CD14-positive monocyte (primary cell): ENCODE data around the gene SLC35E1. TPM values are rescaled to one million over a fixed set of nuclear protein-coding genes. Genes with fewer than 3 reads are reported as not detected.

Experiments used
- DNase-seq, 3 donors: peaks; one replicate each; pipeline ENCODE4 v3.0.0-alpha.2; 2011 to 2022
- H2AFZ ChIP-seq: 2 replicates; pipeline ENCODE4 v1.6.0; 2012; ENCODE audit warnings: mild to moderate bottlenecking, low read depth, low read length, inconsistent platforms; ENCODE audit not compliant: insufficient read depth, poor library complexity, severe bottlenecking
- H3K27ac ChIP-seq, 2 donors: 1 replicate in 1 of 2; 2 replicates in 1 of 2; pipeline ENCODE4 v1.5.1; 2012 to 2013; ENCODE audit warnings: low read length in 2 of 2, control low read depth in 1 of 2, inconsistent platforms in 1 of 2, low read depth in 1 of 2, mild to moderate bottlenecking in 1 of 2
- H3K27me3 ChIP-seq, 2 donors: one replicate each; pipeline versions ENCODE4 v1.6.0 to v1.6.1; 2011 to 2013; ENCODE audit warnings: low read length in 2 of 2; ENCODE audit not compliant: control insufficient read depth in 2 of 2, insufficient read depth in 2 of 2
- H3K36me3 ChIP-seq, 2 donors: replicated peaks in 1 of 2; 1 replicate in 1 of 2; 2 replicates in 1 of 2; pipeline versions ENCODE4 v1.5.1 to v1.6.1; 2012 to 2013; ENCODE audit warnings: low read length in 2 of 2, control low read depth in 1 of 2, inconsistent platforms in 1 of 2, mild to moderate bottlenecking in 1 of 2; ENCODE audit not compliant: insufficient read depth in 2 of 2, control insufficient read depth in 1 of 2
- H3K4me1 ChIP-seq, 2 donors: 1 replicate in 1 of 2; 2 replicates in 1 of 2; pipeline versions ENCODE4 v1.5.1 to v1.6.1; 2012 to 2013; ENCODE audit warnings: low read length in 2 of 2, control low read depth in 1 of 2, inconsistent platforms in 1 of 2, mild to moderate bottlenecking in 1 of 2, moderate library complexity in 1 of 2; ENCODE audit not compliant: insufficient read depth in 2 of 2, control insufficient read depth in 1 of 2
- H3K4me2 ChIP-seq: replicated peaks from 2 replicates; pipeline ENCODE3; 2012; ENCODE audit warnings: low read length, moderate library complexity, mild to moderate bottlenecking; ENCODE audit not compliant: poor library complexity, severe bottlenecking; ENCODE audit errors: extremely low read depth
- H3K4me3 ChIP-seq, 3 experiments: fragments of 200-600 bp in 1 of 3; sonication (generic) in 1 of 3; replicated peaks in 1 of 3; 1 replicate in 2 of 3; 2 replicates in 1 of 3; pipeline ENCODE4 v1.5.1; 2011 to 2013; ENCODE audit warnings: low read length in 3 of 3, mild to moderate bottlenecking in 3 of 3, control low read depth in 2 of 3, low read depth in 2 of 3, inconsistent platforms in 1 of 3, moderate library complexity in 1 of 3
- H3K79me2 ChIP-seq: 2 replicates; pipeline ENCODE4 v1.6.0; 2012; ENCODE audit warnings: mild to moderate bottlenecking, control low read depth, inconsistent platforms, low read length, moderate library complexity; ENCODE audit not compliant: insufficient read depth
- H3K9ac ChIP-seq: 2 replicates; pipeline ENCODE4 v1.6.0; 2017; ENCODE audit warnings: low read length, mild to moderate bottlenecking; ENCODE audit not compliant: insufficient read depth, poor library complexity, severe bottlenecking
- H3K9me3 ChIP-seq, 2 donors: replicated peaks in 1 of 2; 1 replicate in 1 of 2; 2 replicates in 1 of 2; pipeline versions ENCODE4 v1.5.1 to v1.6.1; 2012 to 2013; ENCODE audit warnings: low read length in 2 of 2, control low read depth in 1 of 2; ENCODE audit not compliant: control insufficient read depth in 1 of 2, insufficient read depth in 1 of 2
- H4K20me1 ChIP-seq: 2 replicates; pipeline ENCODE4 v1.6.0; 2012; ENCODE audit warnings: mild to moderate bottlenecking, low read length, control low read depth, moderate library complexity; ENCODE audit not compliant: insufficient read depth
- H3K27ac Mint-ChIP-seq, 7 donors: one replicate each; pipeline ENCODE4 v1.8.0; 2020; ENCODE audit warnings: mild to moderate bottlenecking in 7 of 7, mixed read lengths in 7 of 7, moderate library complexity in 6 of 7, inconsistent platforms in 2 of 7
- H3K27me3 Mint-ChIP-seq, 3 donors: one replicate each; pipeline ENCODE4 v1.8.0; 2021 to 2022; ENCODE audit warnings: low read depth in 3 of 3, mild to moderate bottlenecking in 3 of 3, mixed read lengths in 3 of 3, moderate library complexity in 3 of 3, inconsistent platforms in 1 of 3
- H3K36me3 Mint-ChIP-seq, 2 donors: one replicate each; pipeline ENCODE4 v1.8.0; 2020; ENCODE audit warnings: mixed read lengths in 2 of 2, inconsistent platforms in 1 of 2, mild to moderate bottlenecking in 1 of 2
- H3K4me1 Mint-ChIP-seq: one replicate; pipeline ENCODE4 v1.8.0; 2020; ENCODE audit warnings: mild to moderate bottlenecking, mixed read lengths
- H3K4me3 Mint-ChIP-seq, 2 donors: one replicate each; pipeline ENCODE4 v1.8.0; 2020; ENCODE audit warnings: mild to moderate bottlenecking in 2 of 2, mixed read lengths in 2 of 2, moderate library complexity in 1 of 2
- H3K9me3 Mint-ChIP-seq, 7 donors: one replicate each; pipeline ENCODE4 v1.8.0; 2020 to 2022; ENCODE audit warnings: mixed read lengths in 7 of 7, mild to moderate bottlenecking in 6 of 7, moderate library complexity in 6 of 7, inconsistent platforms in 2 of 7
- CTCF ChIP-seq: fragments of 200-600 bp; IDR thresholded peaks from one replicate; pipeline ENCODE4 v1.8.0; 2022; ENCODE audit warnings: antibody characterized with exemption, mild to moderate bottlenecking
- WGBS: methylation state at CpG from one replicate; pipeline ENCODE4 v1.1.5; 2013; ENCODE audit warnings: missing lambda C conversion rate; ENCODE audit not compliant: insufficient coverage; 5-methylcytosine and 5-hydroxymethylcytosine counted together
- intact Hi-C, 2 donors: fragments of 100-400 bp; cut with micrococcal nuclease; formaldehyde crosslinking; loops; one replicate each; pipeline versions ENCODE4 v1.15.0 to v1.15.1; 2023
- polyA minus RNA-seq: library from RNA; depleted of rRNA, polyadenylated mRNA; stranded (reverse); fragments of >200 nt; gene quantifications from 2 replicates; pipeline ENCODE4 v1.2.3, GENCODE V29; 2012
- polyA plus RNA-seq, 3 donors: library from polyadenylated mRNA; depleted of rRNA in 1 of 3; unstranded in 2 of 3; stranded (reverse) in 1 of 3; fragments of 300-500 nt in 2 of 3; fragments of >200 nt in 1 of 3; fragmentation: Illumina TruSeq in 2 of 3; gene quantifications; 1 replicate in 2 of 3; 2 replicates in 1 of 3; pipeline ENCODE4 v1.2.3, GENCODE V29; 2012 to 2021
- total RNA-seq, 12 experiments: library from RNA in 1 of 12; stranded (reverse) in 1 of 12; fragments of 120-200 nt in 1 of 12; gene quantifications; one replicate each; pipeline ENCODE4 v1.2.4 and lab custom pipeline; 2013 to 2026; ENCODE audit warnings: mixed read lengths in 6 of 12, inconsistent platforms in 1 of 12

The SLC35E1 gene
- total RNA-seq (2013), result 19.7 TPM
- polyA plus RNA-seq, result 10 to 100 TPM; 12.1 to 28.8 (median 13.5) TPM
- polyA minus RNA-seq, result 39.4 and 41.4 TPM in 2 replicates
- total RNA-seq (lab: John Stamatoyannopoulos, UW), result 15.5 to 64.2 (median 43.2) reads per million in 11 experiments

DNA sequence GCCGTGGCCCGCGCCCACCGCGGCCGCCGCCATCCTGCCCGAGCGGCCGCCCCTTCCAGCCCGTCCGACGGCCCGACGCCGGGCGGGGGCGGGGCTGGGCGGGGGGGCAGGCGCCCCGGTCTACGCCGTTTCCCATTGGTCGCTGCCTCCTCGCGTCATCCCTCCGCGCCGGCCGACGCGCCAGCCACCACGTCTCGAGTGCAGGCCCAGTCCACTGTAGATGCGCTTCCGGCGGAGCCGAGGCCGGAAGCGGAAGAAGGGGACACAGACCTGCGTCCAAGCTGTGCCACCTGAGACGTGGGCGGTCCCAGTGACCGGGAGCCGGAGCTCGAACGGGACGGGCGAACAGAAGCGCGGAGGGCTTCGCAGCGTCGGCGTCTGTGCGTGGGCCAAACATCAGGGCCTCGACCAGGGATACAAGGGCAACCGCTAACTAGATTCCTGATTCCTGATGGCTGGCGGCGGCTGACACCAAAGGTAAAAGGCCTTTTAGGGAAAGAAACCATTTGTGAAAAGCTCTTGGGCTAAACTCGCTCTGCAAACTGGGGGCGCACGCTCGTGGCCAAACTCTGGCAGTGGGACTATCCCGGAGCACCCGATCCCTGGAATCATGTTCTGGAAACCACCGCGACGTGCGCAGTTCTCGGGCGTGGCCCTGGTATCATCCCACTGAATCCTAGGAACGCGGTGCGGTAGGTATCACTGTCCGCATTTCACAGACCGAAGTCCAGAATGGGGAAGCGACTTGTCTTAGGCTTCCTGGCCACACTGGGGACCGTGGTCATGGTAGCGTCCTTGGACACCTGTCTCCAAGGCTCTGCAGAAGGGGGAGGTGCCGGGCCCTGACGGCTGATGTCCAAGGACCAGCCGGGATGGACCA, at the start of gene SLC35E1:
Gene SLC35E1, minus strand, starts transcription at position 84 of the 880 bp plus-strand sequence. Its CDS starts 51 bp downstream, at position 33.
- peaks cover 30 to 39% of the 10 kb centered on the region in 2 donors for H3K4me1 ChIP-seq
- intact Hi-C loops, result loop anchor here (2.0 to 5.0 kb wide), 3 partner anchors 14 to 55 kb away; partner anchors contain the start of gene MED26 (in 1 of the 2)
- peak within 1 kb of the TSS; percentile 97 for H3K4me2 ChIP-seq

More for the DNA sequence above, at the start of gene SLC35E1:
- Histone ChIP-seq H2AFZ (peak within 1 kb of the TSS; percentile 86), H4K20me1 (peaks cover 54% of the 10 kb centered on the region), H3K27me3 (no peaks in the 10 kb centered on the region), H3K79me2 (peaks cover 74% of the 10 kb centered on the region), H3K27ac (peak within 1 kb of the TSS; percentile 68 to 98), H3K4me3 (peak within 1 kb of the TSS; percentile 86 to 99 (median 90)), H3K9me3 (no peaks in the 10 kb centered on the region), H3K36me3 (peaks cover 32 to 69% of the 10 kb centered on the region in 2 donors), H3K9ac (peak within 1 kb of the TSS; percentile 88)
- Mint-ChIP-seq H3K4me1 (peaks cover 32% of the 10 kb centered on the region), H3K36me3 (peaks cover 47 to 60% of the 10 kb centered on the region in 2 donors), H3K9me3 (peaks cover 0 to 3% (median 0%) of the 10 kb centered on the region in 7 donors), H3K4me3 (peak within 1 kb of the TSS; percentile 98 to 99), H3K27ac (peak within 1 kb of the TSS; percentile 97 to 99 (median 98)), H3K27me3 (no peaks in the 10 kb centered on the region)
- no peak for TF ChIP-seq CTCF
- DNase-seq, result peak; percentile 94 to 97 (median 95)
- WGBS, result under 1% methylated on average over 83 of the region's 83 CpGs
